ENCODE data around the gene PHLPP1. TPM values are rescaled to one million over a fixed set of nuclear protein-coding genes. Genes with fewer than 3 reads are reported as not detected.

The PHLPP1 gene
- total RNA-seq, 3 donors from 2014 or later = 9.8 to 19.9 (median 15.4) TPM

- intact Hi-C loops (cut with DNase I; ENCODE audit: low total_unique reads) = no loop called here
- no peak overlapping the region for H3K27ac ChIP-seq
- no peaks in the 10 kb centered on the region for H3K4me1 ChIP-seq
- TF ChIP-seq POLR2A (IDR thresholded peaks at IDR 0.05) (no peak), CTCF (IDR thresholded peaks at IDR 0.05) (no peak), POLR2AphosphoS5 (IDR thresholded peaks at IDR 0.05) (no peak)
- no peak overlapping the region for H3K4me3 ChIP-seq
- H3K9me3 ChIP-seq = no peaks in the 10 kb centered on the region
- no peak for DNase-seq (ENCODE audit: low spot score in 2 of 2)
- H3K27me3 ChIP-seq = no peaks in the 10 kb centered on the region
- H3K36me3 ChIP-seq = no peaks in the 10 kb centered on the region
Measured at GRCh38 chr18:63028380-63028779, 313.0 kb downstream of the PHLPP1 start.

Other genes with a start within 250 kb of the PHLPP1 start
- gene ZCCHC2, start 192.5 kb upstream of the PHLPP1 start, total RNA-seq = 10 to 100 TPM; 24.3 to 36.3 (median 26.2) TPM